Nephron (organoid): ENCODE measurements around the gene RAB20.

Experiments used
- H3K27ac Mint-ChIP-seq, 3 experiments: 2 replicates each; pipeline ENCODE4 v1.8.0; 2020; ENCODE audit warnings: mixed read lengths in 3 of 3, mild to moderate bottlenecking in 2 of 3, moderate library complexity in 1 of 3
- H3K27me3 Mint-ChIP-seq: 2 replicates; pipeline ENCODE4 v1.8.0; 2021; ENCODE audit warnings: low read depth, mild to moderate bottlenecking, moderate library complexity, mixed read lengths
- H3K36me3 Mint-ChIP-seq: 2 replicates; pipeline ENCODE4 v1.8.0; 2020; ENCODE audit warnings: low read depth, mixed read lengths
- H3K4me1 Mint-ChIP-seq: 2 replicates; pipeline ENCODE4 v1.8.0; 2020; ENCODE audit warnings: mixed read lengths
- H3K4me3 Mint-ChIP-seq, 3 experiments: 2 replicates each; pipeline ENCODE4 v1.8.0; 2020; ENCODE audit warnings: mild to moderate bottlenecking in 3 of 3, mixed read lengths in 3 of 3, moderate library complexity in 2 of 3
- H3K9me3 Mint-ChIP-seq: 2 replicates; pipeline ENCODE4 v1.8.0; 2020; ENCODE audit warnings: mixed read lengths
- CTCF ChIP-seq, 3 experiments: fragments of 200-600 bp; sonication (generic); IDR thresholded peaks; one replicate each; pipeline ENCODE4 v1.5.0; 2021; ENCODE audit warnings: antibody characterized with exemption in 3 of 3; ENCODE audit not compliant: unreplicated experiment in 3 of 3

RAB20 gene

GRCh38 chr13:110506396-110506795 is 55.1 kb downstream of the RAB20 start:
- no peak overlapping the region for H3K27ac Mint-ChIP-seq
- peaks cover 55% of the 10 kb centered on the region for H3K36me3 Mint-ChIP-seq
- H3K4me1 Mint-ChIP-seq, result peaks cover 14% of the 10 kb centered on the region
- no peaks in the 10 kb centered on the region for H3K9me3 Mint-ChIP-seq
- no peak overlapping the region for H3K4me3 Mint-ChIP-seq
- no peak for TF ChIP-seq CTCF (IDR thresholded peaks at IDR 0.05; ENCODE audit: unreplicated experiment in 3 of 3)
- no peaks in the 10 kb centered on the region for H3K27me3 Mint-ChIP-seq

- Mint-ChIP-seq H3K27ac (no peak overlapping the region), H3K4me1 (peaks cover 14% of the 10 kb centered on the region), H3K36me3 (peaks cover 61% of the 10 kb centered on the region), H3K4me3 (no peak overlapping the region), H3K27me3 (no peaks in the 10 kb centered on the region), H3K9me3 (no peaks in the 10 kb centered on the region)
- no peak for TF ChIP-seq CTCF (IDR thresholded peaks at IDR 0.05; ENCODE audit: unreplicated experiment in 3 of 3)
Observed at GRCh38 chr13:110505594-110505993, 55.9 kb downstream of the RAB20 start.

GRCh38 chr13:110503979-110504499 is 57.5 kb downstream of the RAB20 start:
- peaks cover 12% of the 10 kb centered on the region for H3K9me3 Mint-ChIP-seq
- TF ChIP-seq CTCF (IDR thresholded peaks at IDR 0.05; ENCODE audit: unreplicated experiment in 3 of 3), result no peak
- peaks cover 6% of the 10 kb centered on the region for H3K4me1 Mint-ChIP-seq
- peaks cover 70% of the 10 kb centered on the region for H3K36me3 Mint-ChIP-seq
- no peak overlapping the region for H3K4me3 Mint-ChIP-seq
- no peak overlapping the region for H3K27ac Mint-ChIP-seq
- no peaks in the 10 kb centered on the region for H3K27me3 Mint-ChIP-seq

- peaks cover 15% of the 10 kb centered on the region for H3K9me3 Mint-ChIP-seq
- TF ChIP-seq CTCF (IDR thresholded peaks at IDR 0.05; ENCODE audit: unreplicated experiment in 3 of 3), result no peak
- H3K36me3 Mint-ChIP-seq, result peaks cover 77% of the 10 kb centered on the region
- peaks cover 6% of the 10 kb centered on the region for H3K4me1 Mint-ChIP-seq
- no peak overlapping the region for H3K4me3 Mint-ChIP-seq
- H3K27ac Mint-ChIP-seq, result no peak overlapping the region
- H3K27me3 Mint-ChIP-seq, result no peaks in the 10 kb centered on the region
Observed at GRCh38 chr13:110503037-110503901, 58.3 kb downstream of the RAB20 start.

GRCh38 chr13:110501188-110501587 is 60.3 kb downstream of the RAB20 start:
- Mint-ChIP-seq H3K27me3 (no peaks in the 10 kb centered on the region), H3K4me3 (no peak overlapping the region), H3K9me3 (peaks cover 17% of the 10 kb centered on the region), H3K36me3 (peaks cover 75% of the 10 kb centered on the region), H3K4me1 (no peaks in the 10 kb centered on the region), H3K27ac (no peak overlapping the region)
- no peak for TF ChIP-seq CTCF (IDR thresholded peaks at IDR 0.05; ENCODE audit: unreplicated experiment in 3 of 3)

GRCh38 chr13:110500341-110500740 is 61.2 kb downstream of the RAB20 start:
- Mint-ChIP-seq H3K27me3 (no peaks in the 10 kb centered on the region), H3K9me3 (peaks cover 17% of the 10 kb centered on the region), H3K27ac (no peak overlapping the region), H3K4me3 (no peak overlapping the region), H3K4me1 (no peaks in the 10 kb centered on the region), H3K36me3 (peaks cover 77% of the 10 kb centered on the region)
- no peak for TF ChIP-seq CTCF (IDR thresholded peaks at IDR 0.05; ENCODE audit: unreplicated experiment in 3 of 3)
